Fibroblast of lung (primary cell): Measurements from ENCODE around the gene EDC3. TPM values are rescaled to one million over a fixed set of nuclear protein-coding genes. Genes with fewer than 3 reads are reported as not detected.
A peak's percentile ranks its signal among the peaks of the same experiment; 100 is the strongest.

Experiments
- DNase-seq, 2 donors: peaks; one replicate each; pipeline versions ENCODE4 v3.0.0 to v3.0.0-alpha.2; 2010; ENCODE audit warnings: low read depth in 2 of 2
- H2AFZ ChIP-seq: 2 replicates; pipeline ENCODE4 v1.5.1; 2012; ENCODE audit warnings: low read length, control low read depth, inconsistent platforms
- H3K27ac ChIP-seq: 2 replicates; pipeline ENCODE4 v1.5.1; 2011; ENCODE audit warnings: low read length, control low read depth; ENCODE audit not compliant: insufficient read depth
- H3K27me3 ChIP-seq: 2 replicates; pipeline ENCODE4 v1.5.1; 2011; ENCODE audit warnings: mild to moderate bottlenecking, low read length; ENCODE audit not compliant: control insufficient read depth, insufficient read depth
- H3K36me3 ChIP-seq: 2 replicates; pipeline ENCODE4 v1.5.1; 2011; ENCODE audit warnings: low read length; ENCODE audit not compliant: control insufficient read depth, insufficient read depth
- H3K4me1 ChIP-seq: 2 replicates; pipeline ENCODE4 v1.5.1; 2011; ENCODE audit warnings: low read length; ENCODE audit not compliant: control insufficient read depth, insufficient read depth; ENCODE audit errors: extremely low read depth
- H3K4me2 ChIP-seq: 2 replicates; pipeline ENCODE4 v1.5.1; 2011; ENCODE audit warnings: low read length, control low read depth; ENCODE audit not compliant: insufficient read depth; ENCODE audit errors: extremely low read depth
- H3K4me3 ChIP-seq, 4 experiments: fragments of 200-600 bp in 1 of 4; sonication (generic) in 1 of 4; replicated peaks in 1 of 4; 2 replicates each; pipeline ENCODE4 v1.5.1; 2011 to 2016; ENCODE audit warnings: low read length in 4 of 4, low read depth in 3 of 4, mild to moderate bottlenecking in 3 of 4, control low read depth in 2 of 4, inconsistent platforms in 1 of 4, mixed read lengths in 1 of 4; ENCODE audit not compliant: insufficient read depth in 1 of 4; ENCODE audit errors: control extremely low read depth in 1 of 4
- H3K79me2 ChIP-seq: 2 replicates; pipeline ENCODE4 v1.5.1; 2012; ENCODE audit warnings: mild to moderate bottlenecking, low read length, inconsistent platforms; ENCODE audit not compliant: control insufficient read depth, insufficient read depth
- H3K9ac ChIP-seq: 2 replicates; pipeline ENCODE4 v1.5.1; 2011; ENCODE audit warnings: mild to moderate bottlenecking, low read length, control low read depth; ENCODE audit not compliant: insufficient read depth
- H3K9me3 ChIP-seq: 2 replicates; pipeline ENCODE4 v1.5.1; 2012; ENCODE audit warnings: low read depth, low read length; ENCODE audit not compliant: control insufficient read depth, insufficient read depth
- H4K20me1 ChIP-seq: 2 replicates; pipeline ENCODE4 v1.5.1; 2011; ENCODE audit warnings: low read length; ENCODE audit not compliant: control insufficient read depth, insufficient read depth; ENCODE audit errors: extremely low read depth
- CTCF ChIP-seq, 2 donors: IDR thresholded peaks in 1 of 2; conservative IDR thresholded peaks in 1 of 2; 1 replicate in 1 of 2; 2 replicates in 1 of 2; pipeline ENCODE4 v1.5.1; 2011 to 2012; ENCODE audit warnings: low read length in 2 of 2, control low read depth in 1 of 2, inconsistent platforms in 1 of 2, low read depth in 1 of 2, mild to moderate bottlenecking in 1 of 2
- EZH2 ChIP-seq: IDR thresholded peaks from 2 replicates; pipeline ENCODE4 v1.5.1; 2012; ENCODE audit warnings: low read length, control low read depth, mild to moderate bottlenecking; ENCODE audit errors: missing control alignments
- polyA plus RNA-seq, 2 donors: library from polyadenylated mRNA; depleted of rRNA in 1 of 2; stranded (reverse) in 1 of 2; unstranded in 1 of 2; fragments of >200 nt; gene quantifications; 2 replicates each; pipeline ENCODE4 v1.2.1, GENCODE V29; 2011 to 2012; ENCODE audit warnings: missing spikeins in 1 of 2
- total RNA-seq: library from RNA; depleted of rRNA; stranded (reverse); fragments of >200 nt; gene quantifications from 2 replicates; pipeline ENCODE4 v1.2.1, GENCODE V29; 2014

The EDC3 gene
- total and polyA plus RNA-seq, 2 donors (not counting 1 experiment from before 2014, with no cell fraction given), result 8.9 to 25.8 TPM

GRCh38 chr15:74653426-74654102 is 42.3 kb downstream of the EDC3 start:
- peak overlapping the region; percentile 52 for H3K4me2 ChIP-seq
- no peak for TF ChIP-seq EZH2
- no peak for TF ChIP-seq CTCF (conservative IDR thresholded peaks at IDR 0.05 in 1 of 2, IDR thresholded peaks at IDR 0.05 in 1 of 2; ENCODE audit: low read depth in 1 of 2, low read length in 2 of 2)
- no peaks in the 10 kb centered on the region for H3K79me2 ChIP-seq
- no peak overlapping the region for H3K27ac ChIP-seq
- H3K36me3 ChIP-seq, result no peaks in the 10 kb centered on the region
- H3K4me3 ChIP-seq, result no peak overlapping the region
- H3K9ac ChIP-seq, result no peak overlapping the region
- H2AFZ ChIP-seq, result no peak overlapping the region
- no peaks in the 10 kb centered on the region for H3K9me3 ChIP-seq
- DNase-seq, result peak; percentile 87 to 88
- H3K27me3 ChIP-seq, result no peaks in the 10 kb centered on the region
- peaks cover 3% of the 10 kb centered on the region for H3K4me1 ChIP-seq
- H4K20me1 ChIP-seq, result no peaks in the 10 kb centered on the region

GRCh38 chr15:74651242-74651741 is 44.5 kb downstream of the EDC3 start:
- no peak overlapping the region for H3K4me2 ChIP-seq
- peak in 1 of 2 donors; percentile 65 for DNase-seq
- H3K36me3 ChIP-seq, result no peaks in the 10 kb centered on the region
- no peaks in the 10 kb centered on the region for H3K79me2 ChIP-seq
- no peak overlapping the region for H2AFZ ChIP-seq
- no peak overlapping the region for H3K27ac ChIP-seq
- H4K20me1 ChIP-seq, result no peaks in the 10 kb centered on the region
- TF ChIP-seq EZH2 (no peak), CTCF (conservative IDR thresholded peaks at IDR 0.05 in 1 of 2, IDR thresholded peaks at IDR 0.05 in 1 of 2; ENCODE audit: low read depth in 1 of 2, low read length in 2 of 2) (no peak)
- no peak overlapping the region for H3K4me3 ChIP-seq
- H3K4me1 ChIP-seq, result peaks cover 3% of the 10 kb centered on the region
- no peaks in the 10 kb centered on the region for H3K9me3 ChIP-seq
- no peak overlapping the region for H3K9ac ChIP-seq
- H3K27me3 ChIP-seq, result no peaks in the 10 kb centered on the region

GRCh38 chr15:74648051-74648842 is 47.6 kb downstream of the EDC3 start:
- H3K4me2 ChIP-seq, result no peak overlapping the region
- no peak overlapping the region for H3K9ac ChIP-seq
- H2AFZ ChIP-seq, result no peak overlapping the region
- H3K79me2 ChIP-seq, result no peaks in the 10 kb centered on the region
- H3K27me3 ChIP-seq, result no peaks in the 10 kb centered on the region
- TF ChIP-seq EZH2 (no peak), CTCF (conservative IDR thresholded peaks at IDR 0.05 in 1 of 2, IDR thresholded peaks at IDR 0.05 in 1 of 2; ENCODE audit: low read depth in 1 of 2, low read length in 2 of 2) (no peak)
- H3K4me3 ChIP-seq, result no peak overlapping the region
- DNase-seq, result no peak
- H3K36me3 ChIP-seq, result no peaks in the 10 kb centered on the region
- no peaks in the 10 kb centered on the region for H4K20me1 ChIP-seq
- no peak overlapping the region for H3K27ac ChIP-seq
- H3K9me3 ChIP-seq, result no peaks in the 10 kb centered on the region
- peaks cover 2% of the 10 kb centered on the region for H3K4me1 ChIP-seq
